ENCODE measurements around the gene CXorf58.
A peak's percentile ranks its signal among the peaks of the same experiment; 100 is the strongest.
"Not testable (repeated sequence)": the region's sequence is repeated elsewhere in the genome, so short reads cannot be mapped to it uniquely, and the experiment has no call there.

Gene CXorf58

DNA sequence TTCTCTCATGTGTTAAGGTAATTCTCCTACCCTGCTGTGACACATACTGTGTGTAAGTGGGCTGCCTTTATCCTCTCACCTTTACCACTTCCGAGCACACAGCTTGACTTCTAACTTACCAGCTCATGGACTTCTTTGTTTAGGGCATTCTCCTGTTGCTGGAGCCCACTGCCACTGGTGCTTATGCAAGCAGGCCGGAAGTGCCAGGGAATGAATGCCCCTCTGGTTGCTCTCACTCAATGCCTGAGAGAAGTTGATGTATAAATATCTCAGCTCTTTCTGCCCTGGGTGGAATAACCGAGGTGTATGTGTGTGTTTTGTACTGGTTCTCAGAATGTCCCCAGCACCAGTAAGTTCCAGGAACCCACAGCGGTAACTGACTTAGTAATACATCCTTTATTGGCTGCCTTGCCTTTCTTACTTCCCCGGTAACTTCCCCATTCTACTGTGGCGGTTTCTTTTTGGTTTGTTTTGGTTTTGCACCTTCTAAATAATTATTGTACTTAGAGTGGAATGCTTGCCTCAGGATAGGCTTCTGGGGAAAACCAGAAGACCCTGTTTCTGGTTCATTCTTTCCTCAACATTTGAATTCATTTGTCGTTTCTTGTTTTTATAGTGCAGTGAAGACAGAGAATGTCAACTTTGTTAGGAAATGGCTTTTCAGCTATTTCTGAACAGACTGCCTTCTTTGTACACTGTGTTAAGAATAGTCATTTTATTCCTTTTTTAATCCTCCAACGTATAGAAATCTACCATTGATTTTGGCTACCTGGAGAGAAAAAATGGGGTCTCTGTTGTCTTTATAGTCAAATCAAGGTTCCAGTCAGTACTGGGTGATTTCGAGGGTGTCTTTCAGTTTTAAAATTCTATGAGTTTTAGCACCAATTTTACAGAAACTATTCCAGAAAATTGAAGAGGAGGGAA is 45.4 kb downstream of the CXorf58 start:
- DNase-seq (ENCODE audit: low read depth) = peak; percentile 2

DNA sequence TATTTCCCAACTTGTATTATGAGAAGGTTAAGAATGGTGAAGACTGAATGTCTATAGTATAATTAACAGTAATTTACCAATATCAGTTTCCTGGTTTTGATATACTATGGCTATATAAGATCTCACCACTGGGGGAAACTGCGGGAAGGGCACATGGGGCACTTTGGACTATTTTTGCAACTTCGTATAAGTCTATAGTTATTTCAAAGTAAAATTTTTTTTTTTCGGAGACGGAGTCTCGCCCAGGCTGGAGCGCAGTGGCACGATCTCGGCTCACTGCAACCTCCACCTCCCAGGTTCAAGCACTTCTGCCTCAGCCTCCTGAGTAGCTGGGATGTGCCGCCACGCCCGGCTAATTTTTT is 46.1 kb downstream of the CXorf58 start:
- DNase-seq (ENCODE audit: low read depth) = no peak

DNA sequence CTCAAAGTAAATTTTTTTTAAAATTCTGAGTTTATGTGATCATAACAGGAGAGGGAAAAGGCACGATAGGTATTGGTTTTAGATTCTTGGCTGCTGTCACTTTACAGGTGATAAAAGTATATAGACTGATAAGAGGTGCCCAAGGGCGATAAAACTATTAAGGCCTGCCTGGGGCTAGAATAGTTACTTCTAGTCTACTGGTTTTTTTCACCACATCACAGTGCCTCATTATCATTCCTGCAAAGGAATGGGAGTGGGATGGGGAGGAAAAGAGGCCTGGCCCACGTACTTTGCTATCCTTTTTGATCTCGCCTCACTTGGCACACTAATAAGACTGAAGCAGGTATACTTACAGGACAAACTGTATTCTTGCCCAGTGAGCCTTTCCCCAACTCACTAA is 46.6 kb downstream of the CXorf58 start:
- DNase-seq (ENCODE audit: low read depth) = no peak

DNA sequence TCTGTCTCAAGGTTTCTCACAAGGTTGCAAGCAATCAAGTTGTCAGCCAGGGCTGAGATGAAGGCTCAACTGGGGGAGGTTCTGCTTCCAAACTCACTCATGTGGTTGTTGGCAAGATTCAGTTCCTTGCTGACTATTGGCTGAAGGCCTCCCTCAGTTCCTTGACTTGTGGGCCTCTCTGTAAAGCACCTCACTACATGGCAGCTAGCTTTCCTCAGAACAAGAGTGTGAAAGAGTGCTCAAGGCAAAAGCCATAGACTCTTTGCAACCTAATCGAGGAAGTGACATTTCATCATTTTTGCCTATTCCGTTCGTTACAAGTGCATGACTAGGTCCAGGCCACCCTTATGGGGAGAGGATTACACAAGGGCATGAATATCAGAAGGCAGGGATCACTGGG is 52.0 kb downstream of the CXorf58 start:
- DNase-seq (ENCODE audit: low read depth) = no peak

DNA sequence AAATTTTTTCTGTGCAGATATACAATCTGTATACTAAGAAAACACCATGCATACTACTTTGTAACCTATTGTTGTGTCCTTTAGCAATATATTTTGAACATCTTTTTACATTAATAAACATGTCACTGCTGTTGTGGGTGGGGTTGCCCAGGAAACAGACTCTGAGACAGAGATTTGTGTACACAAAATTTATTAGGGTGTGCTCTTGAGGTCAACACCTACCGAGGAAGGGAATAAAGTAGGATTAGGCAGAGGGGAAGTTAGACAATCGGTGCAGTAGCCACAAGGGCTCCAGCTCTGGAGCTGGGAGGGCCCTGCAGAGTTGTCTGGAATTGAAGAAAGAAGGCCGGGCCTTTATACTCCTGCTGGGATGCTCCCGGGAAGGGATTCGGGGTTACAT is 56.4 kb downstream of the CXorf58 start:
- DNase-seq (ENCODE audit: low read depth) = no peak

DNA sequence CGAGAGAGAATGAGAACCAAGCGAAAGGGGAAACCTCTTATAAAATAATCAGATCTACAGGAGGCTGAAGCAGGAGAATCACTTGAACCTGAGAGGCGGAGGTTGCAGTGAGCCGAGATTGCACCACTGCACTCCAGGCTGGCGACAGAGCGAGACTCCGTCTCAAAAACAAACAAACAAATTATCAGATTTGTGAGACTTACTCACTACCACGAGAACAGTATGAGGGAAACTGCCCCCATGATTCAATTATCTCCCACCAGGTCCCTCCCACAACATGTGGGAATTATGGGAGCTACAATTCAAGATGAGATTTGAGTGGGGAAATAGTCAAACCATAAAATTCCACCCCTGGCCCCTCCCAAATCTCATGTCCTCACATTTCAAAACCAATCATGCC is 57.8 kb downstream of the CXorf58 start:
- DNase-seq (ENCODE audit: low read depth) = not testable (repeated sequence)

DNA sequence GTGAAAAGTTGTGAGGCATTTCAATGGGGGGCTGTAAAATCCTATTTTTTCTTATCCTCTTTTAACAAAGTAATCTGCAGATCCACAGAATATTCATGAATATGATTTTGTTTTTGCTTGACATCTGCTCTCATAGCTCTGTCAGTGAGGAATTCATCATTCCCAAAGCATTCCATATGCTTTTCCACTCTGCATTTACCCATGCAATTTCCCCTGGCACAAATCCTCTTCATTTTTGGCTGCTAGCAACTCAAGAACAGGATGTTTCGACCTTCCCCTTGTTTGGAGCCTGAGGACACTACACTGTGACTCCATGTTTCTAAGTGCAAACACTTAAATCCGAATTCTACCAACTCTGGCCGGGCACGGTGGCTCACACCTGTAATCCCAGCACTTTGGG is 70.7 kb downstream of the CXorf58 start:
- peak; percentile 24 for DNase-seq (ENCODE audit: low read depth)

DNA sequence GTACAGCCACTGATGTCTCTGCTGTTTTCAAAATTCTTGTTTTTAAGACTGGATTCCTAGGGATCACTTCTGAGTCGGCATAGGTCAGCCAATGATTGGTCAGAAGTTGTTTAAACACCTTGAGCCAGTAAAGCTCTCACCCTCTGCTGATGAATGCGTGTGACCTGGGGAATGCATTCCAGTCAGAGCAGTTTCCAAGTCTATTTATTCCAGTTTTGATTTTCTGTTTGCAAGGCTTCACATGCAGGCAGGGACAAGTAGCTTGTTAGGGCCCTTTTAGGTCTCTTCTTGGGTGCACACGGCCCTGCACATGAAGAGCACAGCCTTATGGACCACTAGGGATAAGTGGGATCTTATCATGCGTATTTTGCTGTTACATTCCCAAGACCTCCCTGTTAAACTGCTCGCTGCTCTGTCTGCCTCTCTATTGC is 72.2 kb downstream of the CXorf58 start:
- DNase-seq (ENCODE audit: low read depth) = peak; percentile 15

DNA sequence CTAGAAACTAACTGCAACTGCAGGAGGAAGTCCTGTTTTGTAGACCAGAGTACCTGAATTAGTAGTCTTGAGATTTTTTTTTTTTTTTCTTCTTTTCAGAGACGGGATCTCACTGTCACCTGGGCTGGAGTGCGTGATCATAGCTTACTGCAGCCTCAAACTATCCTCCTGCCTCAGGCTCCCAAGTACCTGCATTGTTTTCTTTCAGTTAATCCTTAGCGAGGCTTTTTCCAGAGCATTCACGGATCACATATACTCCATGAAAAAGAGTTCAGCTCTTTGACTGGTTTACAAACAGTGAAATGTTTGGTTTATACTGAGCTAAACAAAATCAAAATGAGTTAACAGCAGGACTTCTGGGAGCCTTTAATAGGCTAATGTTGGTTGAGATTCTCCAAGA is 73.4 kb downstream of the CXorf58 start:
- DNase-seq (ENCODE audit: low read depth) = no peak

DNA sequence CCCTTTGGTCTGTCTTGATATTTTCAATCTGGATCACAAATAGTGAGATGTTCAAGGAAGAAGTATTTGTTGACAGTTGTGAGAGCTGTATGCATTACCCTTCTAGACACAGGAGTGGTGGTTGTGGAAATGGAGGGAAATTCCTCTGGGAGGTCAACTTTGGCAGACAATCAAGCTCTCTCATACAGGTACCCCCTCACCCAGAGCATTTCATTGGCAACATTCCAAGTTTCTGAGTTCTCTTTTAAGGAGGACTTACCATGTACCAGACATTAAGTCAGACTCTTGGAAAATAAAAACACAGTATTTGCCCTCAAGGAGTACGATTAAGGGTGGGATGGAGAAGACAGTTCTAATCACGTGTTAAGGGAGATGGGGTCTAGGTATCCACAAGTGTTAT is 73.9 kb downstream of the CXorf58 start:
- no peak for DNase-seq (ENCODE audit: low read depth)

DNA sequence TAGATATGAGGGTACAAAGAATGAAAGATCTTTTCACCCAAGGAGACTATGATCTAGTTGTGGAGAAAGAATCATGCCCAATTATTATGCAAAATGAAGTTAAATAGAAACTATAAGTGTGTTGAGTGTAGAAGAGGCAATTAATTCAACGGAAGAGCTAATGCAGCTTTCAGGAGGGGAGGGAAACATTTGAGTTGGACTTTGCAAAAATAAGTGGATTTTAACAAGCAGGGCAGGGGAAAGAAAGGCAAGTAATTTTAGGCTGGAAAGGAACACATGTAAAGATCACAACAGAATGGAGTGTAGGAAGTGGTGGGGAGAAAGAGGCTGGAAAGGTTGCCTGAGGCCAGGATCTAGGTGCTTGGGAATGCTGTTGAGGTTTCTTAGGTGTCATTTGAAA is 75.1 kb downstream of the CXorf58 start:
- no peak for DNase-seq (ENCODE audit: low read depth)
